IMR-90 (cell line): ENCODE measurements around the gene OSCP1. TPM values are rescaled to one million over a fixed set of nuclear protein-coding genes. Genes with fewer than 3 reads are reported as not detected.

Experiments used
- BHLHE40 ChIP-seq: fragments of 150-350 bp; IDR thresholded peaks from 2 replicates; pipeline ENCODE4 v1.6.1; 2016; ENCODE audit warnings: mild to moderate bottlenecking, low read depth, low read length
- CHD1 ChIP-seq: IDR thresholded peaks from 2 replicates; pipeline ENCODE4 v1.6.1; 2012; ENCODE audit warnings: low read depth, low read length, improper control_type of control experiment
- RFX5 ChIP-seq: IDR thresholded peaks from 2 replicates; pipeline ENCODE4 v1.8.0; 2012; ENCODE audit warnings: low read depth, mild to moderate bottlenecking, low read length, moderate library complexity
- microRNA-seq, 2 experiments: library from miRNA; stranded (forward) in 1 of 2; unstranded in 1 of 2; fragments of 10-50 nt in 1 of 2; fragments of <30 nt in 1 of 2; gene quantifications in 1 of 2; microRNA quantifications in 1 of 2; one replicate each; pipeline versions ENCODE3 to v1.1.0; 2013 to 2020; ENCODE audit not compliant: insufficient read depth in 1 of 2, insufficient read length in 1 of 2, unreplicated experiment in 1 of 2
- polyA plus RNA-seq, 3 experiments: library from polyadenylated mRNA; depleted of rRNA; stranded (reverse); fragments of >200 nt; gene quantifications; 2 replicates each; pipeline ENCODE4 v1.2.3, GENCODE V29; 2012; ENCODE audit warnings: low replicate concordance in 1 of 3
- small RNA-seq, 5 experiments: library from RNA; depleted of rRNA; stranded (forward); fragments of <200 nt; gene quantifications; one replicate each; pipeline ENCODE3, GENCODE V24; 2012
- total RNA-seq: library from RNA; depleted of rRNA; stranded (reverse); fragments of >200 nt; gene quantifications from 2 replicates; pipeline ENCODE4 v1.2.3, GENCODE V29; 2012; rRNA removed

The OSCP1 gene
- total and polyA plus RNA-seq, 2 of the 4 experiments (the other 2 are of a cell fraction), result 7.8 to 11.8 TPM

- TF ChIP-seq CHD1 (no peak), BHLHE40 (no peak), RFX5 (no peak)
Measured at GRCh38 chr1:36369061-36369861, 81.0 kb downstream of the OSCP1 start (continued).

Small RNA genes within 50 kb of the gene (microRNA-seq; reads per million reads assigned to microRNA genes)
- gene RNU4-27P (ENCODE audit: insufficient read depth, insufficient read length), result not detected
- not detected for gene SNORA63C (ENCODE audit: insufficient read depth, insufficient read length)

Small RNA genes within 50 kb of the gene (small RNA-seq; reads per million reads assigned to genes)
- gene RNU4-27P (0 reads per million in 5 experiments), gene SNORA63C (0 to 0.70 (median 0) reads per million in 5 experiments)

Other genes starting within 250 kb of the OSCP1 start
- gene THRAP3, start 226.0 kb downstream of the OSCP1 start, total RNA-seq, result 66.5 and 73.9 TPM in 2 replicates
- 48.9 and 60.6 TPM in 2 replicates for gene THRAP3, start 226.0 kb downstream of the OSCP1 start, polyA plus RNA-seq (2012; rRNA removed)
- 1.8 and 1.9 TPM in 2 replicates for gene SH3D21, start 144.1 kb downstream of the OSCP1 start, total RNA-seq
- 11.0 and 11.9 TPM in 2 replicates for gene SH3D21, start 144.1 kb downstream of the OSCP1 start, polyA plus RNA-seq (2012; rRNA removed)
- 49.8 and 63.3 TPM in 2 replicates for gene EVA1B, start 126.8 kb downstream of the OSCP1 start, total RNA-seq
- 64.6 and 147 TPM in 2 replicates for gene EVA1B, start 126.8 kb downstream of the OSCP1 start, polyA plus RNA-seq (2012; rRNA removed)
- 13.9 and 16.0 TPM in 2 replicates for gene STK40, start 64.5 kb downstream of the OSCP1 start, total RNA-seq
- gene STK40, start 64.5 kb downstream of the OSCP1 start, polyA plus RNA-seq (2012; rRNA removed), result 29.9 and 30.6 TPM in 2 replicates
- 10.3 and 11.7 TPM in 2 replicates for gene LSM10, start 52.5 kb downstream of the OSCP1 start, total RNA-seq
- gene LSM10, start 52.5 kb downstream of the OSCP1 start, polyA plus RNA-seq (2012; rRNA removed), result 78.9 and 94.1 TPM in 2 replicates
- gene MRPS15, start 13.9 kb upstream of the OSCP1 start, total RNA-seq, result 46.1 and 64.7 TPM in 2 replicates
- gene MRPS15, start 13.9 kb upstream of the OSCP1 start, polyA plus RNA-seq (2012; rRNA removed), result 66.0 and 77.9 TPM in 2 replicates
- not detected in 2 replicates for gene CSF3R, start 32.5 kb upstream of the OSCP1 start, total RNA-seq
- gene CSF3R, start 32.5 kb upstream of the OSCP1 start, polyA plus RNA-seq (2012; rRNA removed), result not detected in 2 replicates